GM23338 (cell line): ENCODE data around the gene ADGRD1. TPM values are rescaled to one million over a fixed set of nuclear protein-coding genes. Genes with fewer than 3 reads are reported as not detected.
A peak's percentile ranks its signal among the peaks of the same experiment; 100 is the strongest.

Experiments used
- ATAC-seq: fragments of 200-7000 bp; cut with Tn5 transposase; 3 replicates; pipeline ENCODE4 v1.9.1; 2020
- DNase-seq: peaks from one replicate; pipeline ENCODE4 v3.0.0-alpha.2; 2015; ENCODE audit warnings: low spot score
- H2AFZ ChIP-seq: fragments of 200-600 bp; sonication (generic); 2 replicates; pipeline ENCODE4 v1.8.0; 2016; ENCODE audit warnings: antibody characterized with exemption, mild to moderate bottlenecking, moderate library complexity
- H3F3A ChIP-seq: fragments of 200-600 bp; sonication (generic); replicated peaks from 2 replicates; pipeline ENCODE4 v1.8.0; 2017; ENCODE audit warnings: antibody characterized with exemption, mixed run types, low read depth
- H3K27ac ChIP-seq: fragments of 200-600 bp; sonication (generic); 2 replicates; pipeline ENCODE4 v1.6.1; 2016; ENCODE audit warnings: low read depth
- H3K27me3 ChIP-seq: fragments of 200-600 bp; sonication (generic); 2 replicates; pipeline ENCODE4 v1.8.0; 2016; ENCODE audit warnings: mild to moderate bottlenecking, mixed run types, moderate library complexity; ENCODE audit not compliant: insufficient read depth
- H3K36me3 ChIP-seq: fragments of 200-600 bp; sonication (generic); 2 replicates; pipeline ENCODE4 v1.8.0; 2016; ENCODE audit warnings: mild to moderate bottlenecking; ENCODE audit not compliant: insufficient read depth
- H3K4me1 ChIP-seq: fragments of 200-600 bp; sonication (generic); 2 replicates; pipeline ENCODE4 v1.8.0; 2016; ENCODE audit warnings: mild to moderate bottlenecking, moderate library complexity; ENCODE audit not compliant: insufficient read depth
- H3K4me2 ChIP-seq: fragments of 200-600 bp; sonication (generic); 2 replicates; pipeline ENCODE4 v1.7.1; 2017; ENCODE audit warnings: mixed run types
- H3K4me3 ChIP-seq: fragments of 200-600 bp; sonication (generic); 2 replicates; pipeline ENCODE4 v1.6.1; 2016; ENCODE audit warnings: mixed run types
- H3K79me2 ChIP-seq: fragments of 200-600 bp; sonication (generic); replicated peaks from 2 replicates; pipeline ENCODE4 v1.8.0; 2017; ENCODE audit warnings: mild to moderate bottlenecking; ENCODE audit not compliant: insufficient read depth
- H3K9me2 ChIP-seq: fragments of 200-600 bp; sonication (generic); 2 replicates; pipeline ENCODE4 v1.8.0; 2017; ENCODE audit not compliant: insufficient read depth
- H4K20me1 ChIP-seq: fragments of 200-600 bp; sonication (generic); replicated peaks from 2 replicates; pipeline ENCODE4 v1.8.0; 2017; ENCODE audit warnings: mild to moderate bottlenecking; ENCODE audit not compliant: insufficient read depth
- H3K27ac Mint-ChIP-seq: 2 replicates; pipeline ENCODE4 v1.8.0; 2020; ENCODE audit warnings: inconsistent platforms, mild to moderate bottlenecking, moderate library complexity, mixed read lengths
- H3K27me3 Mint-ChIP-seq: 3 replicates; pipeline ENCODE4 v1.8.0; 2022; ENCODE audit warnings: low read depth, mild to moderate bottlenecking, moderate library complexity, mixed read lengths, inconsistent platforms; ENCODE audit not compliant: insufficient read depth, poor library complexity
- H3K36me3 Mint-ChIP-seq: 3 replicates; pipeline ENCODE4 v1.8.0; 2021; ENCODE audit warnings: low read depth, mild to moderate bottlenecking, inconsistent platforms, moderate library complexity, mixed read lengths
- H3K4me1 Mint-ChIP-seq: 3 replicates; pipeline ENCODE4 v1.8.0; 2020; ENCODE audit warnings: mild to moderate bottlenecking, inconsistent platforms, mixed read lengths
- H3K4me3 Mint-ChIP-seq: 3 replicates; pipeline ENCODE4 v1.8.0; 2021; ENCODE audit warnings: moderate library complexity, mild to moderate bottlenecking, inconsistent platforms, mixed read lengths
- H3K9me3 Mint-ChIP-seq: 3 replicates; pipeline ENCODE4 v1.8.0; 2020; ENCODE audit warnings: moderate library complexity, mild to moderate bottlenecking, inconsistent platforms, mixed read lengths
- CREB1 ChIP-seq: fragments of 250-450 bp; sonication (Bioruptor Pico); IDR thresholded peaks from 2 replicates; pipeline ENCODE4 v1.5.0; 2020; ENCODE audit warnings: low read depth, mild to moderate bottlenecking, moderate library complexity
- EZH2 ChIP-seq: fragments of 200-600 bp; sonication (generic); IDR thresholded peaks from one replicate; pipeline ENCODE4 v1.8.0; 2017; ENCODE audit warnings: antibody characterized with exemption, mild to moderate bottlenecking, low read depth; ENCODE audit not compliant: unreplicated experiment
- JUNB ChIP-seq: IDR thresholded peaks from one replicate; pipeline ENCODE4 v1.6.1; 2016; ENCODE audit warnings: antibody characterized with exemption; ENCODE audit not compliant: unreplicated experiment
- NANOG ChIP-seq: IDR thresholded peaks from 2 replicates; pipeline ENCODE4 v1.6.1; 2016; ENCODE audit warnings: antibody characterized with exemption, borderline replicate concordance
- POLR2AphosphoS5 ChIP-seq: IDR thresholded peaks from 2 replicates; pipeline ENCODE4 v1.6.1; 2016; ENCODE audit warnings: antibody characterized with exemption, low read depth
- REST ChIP-seq: IDR thresholded peaks from one replicate; pipeline ENCODE4 v1.6.1; 2018; ENCODE audit warnings: antibody characterized with exemption; ENCODE audit not compliant: unreplicated experiment
- ZNF114 ChIP-seq: fragments of 250-450 bp; sonication (Bioruptor Pico); IDR thresholded peaks from 2 replicates; pipeline ENCODE4 v1.5.0; 2020; ENCODE audit warnings: mild to moderate bottlenecking, moderate library complexity
- ZNF331 ChIP-seq: fragments of 250-450 bp; sonication (Bioruptor Pico); IDR thresholded peaks from 2 replicates; pipeline ENCODE4 v1.5.0; 2020; ENCODE audit warnings: low read depth, mild to moderate bottlenecking, moderate library complexity
- polyA plus RNA-seq: library from polyadenylated mRNA; unstranded; fragments of >200 nt; fragmentation: Nextera tagmentation; extraction: Ambion mirVana; gene quantifications from 2 replicates; pipeline ENCODE4 v1.2.1, GENCODE V29; 2016
- total RNA-seq: library from RNA; depleted of rRNA; stranded (reverse); fragments of >200 nt; shearing (Covaris generic); gene quantifications from 2 replicates; pipeline ENCODE4 v1.2.3, GENCODE V29; 2014
- TF ChIP-seq, protein P1 (sequence below): IDR thresholded peaks from 2 replicates; pipeline ENCODE4 v1.6.1; 2016; ENCODE audit warnings: antibody characterized with exemption
- TF ChIP-seq, protein P2 (sequence below), 2 experiments: fragments of 200-600 bp in 1 of 2; sonication (generic) in 1 of 2; conservative IDR thresholded peaks; 2 replicates each; pipeline versions ENCODE4 v1.5.1 to v1.6.1; 2016 to 2017; ENCODE audit warnings: antibody characterized with exemption in 2 of 2, low read depth in 2 of 2, mild to moderate bottlenecking in 2 of 2, moderate library complexity in 1 of 2

The ADGRD1 gene
- total and polyA plus RNA-seq, 2 experiments from 2014 or later, result 1.4 TPM; not detected in 1

GRCh38 chr12:130924966-130925665 lies 28.6 kb upstream of the ADGRD1 start (continued):
- TF ChIP-seq, protein P1, sequence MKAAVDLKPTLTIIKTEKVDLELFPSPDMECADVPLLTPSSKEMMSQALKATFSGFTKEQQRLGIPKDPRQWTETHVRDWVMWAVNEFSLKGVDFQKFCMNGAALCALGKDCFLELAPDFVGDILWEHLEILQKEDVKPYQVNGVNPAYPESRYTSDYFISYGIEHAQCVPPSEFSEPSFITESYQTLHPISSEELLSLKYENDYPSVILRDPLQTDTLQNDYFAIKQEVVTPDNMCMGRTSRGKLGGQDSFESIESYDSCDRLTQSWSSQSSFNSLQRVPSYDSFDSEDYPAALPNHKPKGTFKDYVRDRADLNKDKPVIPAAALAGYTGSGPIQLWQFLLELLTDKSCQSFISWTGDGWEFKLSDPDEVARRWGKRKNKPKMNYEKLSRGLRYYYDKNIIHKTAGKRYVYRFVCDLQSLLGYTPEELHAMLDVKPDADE, result no peak
- TF ChIP-seq NANOG, result no peak
- TF ChIP-seq CREB1 (CRISPR knock-in tag), result no peak
- TF ChIP-seq POLR2AphosphoS5, result no peak
- no peak for TF ChIP-seq EZH2
- no peak for TF ChIP-seq ZNF114 (CRISPR knock-in tag)
- no peak for TF ChIP-seq ZNF331 (CRISPR knock-in tag)
- TF ChIP-seq, protein P2, sequence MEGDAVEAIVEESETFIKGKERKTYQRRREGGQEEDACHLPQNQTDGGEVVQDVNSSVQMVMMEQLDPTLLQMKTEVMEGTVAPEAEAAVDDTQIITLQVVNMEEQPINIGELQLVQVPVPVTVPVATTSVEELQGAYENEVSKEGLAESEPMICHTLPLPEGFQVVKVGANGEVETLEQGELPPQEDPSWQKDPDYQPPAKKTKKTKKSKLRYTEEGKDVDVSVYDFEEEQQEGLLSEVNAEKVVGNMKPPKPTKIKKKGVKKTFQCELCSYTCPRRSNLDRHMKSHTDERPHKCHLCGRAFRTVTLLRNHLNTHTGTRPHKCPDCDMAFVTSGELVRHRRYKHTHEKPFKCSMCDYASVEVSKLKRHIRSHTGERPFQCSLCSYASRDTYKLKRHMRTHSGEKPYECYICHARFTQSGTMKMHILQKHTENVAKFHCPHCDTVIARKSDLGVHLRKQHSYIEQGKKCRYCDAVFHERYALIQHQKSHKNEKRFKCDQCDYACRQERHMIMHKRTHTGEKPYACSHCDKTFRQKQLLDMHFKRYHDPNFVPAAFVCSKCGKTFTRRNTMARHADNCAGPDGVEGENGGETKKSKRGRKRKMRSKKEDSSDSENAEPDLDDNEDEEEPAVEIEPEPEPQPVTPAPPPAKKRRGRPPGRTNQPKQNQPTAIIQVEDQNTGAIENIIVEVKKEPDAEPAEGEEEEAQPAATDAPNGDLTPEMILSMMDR (conservative IDR thresholded peaks at IDR 0.05; ENCODE audit: low read depth in 2 of 2), result no peak
- TF ChIP-seq REST, result no peak

- H4K20me1 ChIP-seq, result no peaks in the 10 kb centered on the region
- Mint-ChIP-seq H3K9me3 (no peaks in the 10 kb centered on the region), H3K36me3 (no peaks in the 10 kb centered on the region; the same call in 2 of the 3 replicates), H3K4me1 (no peaks in the 10 kb centered on the region), H3K4me3 (no peak overlapping the region), H3K27ac (no peak overlapping the region), H3K27me3 (peaks cover 2% of the 10 kb centered on the region)
- no peak overlapping the region for H3K4me3 ChIP-seq
- H3F3A ChIP-seq, result no peaks in the 10 kb centered on the region
- DNase-seq (no peak), ATAC-seq (no peak)
- H3K4me2 ChIP-seq, result no peak overlapping the region
- H3K36me3 ChIP-seq, result no peaks in the 10 kb centered on the region
- 0 out of 2 replicates have a peak overlapping the region, but pooled peaks have one; percentile 23 for H2AFZ ChIP-seq
- H3K4me1 ChIP-seq, result no peaks in the 10 kb centered on the region
- no peaks in the 10 kb centered on the region for H3K79me2 ChIP-seq
- H3K27ac ChIP-seq, result no peak overlapping the region
- no peaks in the 10 kb centered on the region for H3K27me3 ChIP-seq
- H3K9me2 ChIP-seq, result no peaks in the 10 kb centered on the region
- TF ChIP-seq JUNB (no peak), EZH2 (no peak), REST (no peak)
- TF ChIP-seq, protein P1, result no peak
Observed at GRCh38 chr12:130925666-130926015, 28.1 kb upstream of the ADGRD1 start.
